NCI-H748 (cell line): Measurements from ENCODE around the gene ILKAP.
A peak's percentile ranks its signal among the peaks of the same experiment; 100 is the strongest.

ENCODE experiments used
- DNase-seq: peaks from one replicate; lab custom pipeline; 2025; ENCODE audit not compliant: unreplicated experiment; lab: John Stamatoyannopoulos, UW

Gene ILKAP, protein sequence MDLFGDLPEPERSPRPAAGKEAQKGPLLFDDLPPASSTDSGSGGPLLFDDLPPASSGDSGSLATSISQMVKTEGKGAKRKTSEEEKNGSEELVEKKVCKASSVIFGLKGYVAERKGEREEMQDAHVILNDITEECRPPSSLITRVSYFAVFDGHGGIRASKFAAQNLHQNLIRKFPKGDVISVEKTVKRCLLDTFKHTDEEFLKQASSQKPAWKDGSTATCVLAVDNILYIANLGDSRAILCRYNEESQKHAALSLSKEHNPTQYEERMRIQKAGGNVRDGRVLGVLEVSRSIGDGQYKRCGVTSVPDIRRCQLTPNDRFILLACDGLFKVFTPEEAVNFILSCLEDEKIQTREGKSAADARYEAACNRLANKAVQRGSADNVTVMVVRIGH

DNA sequence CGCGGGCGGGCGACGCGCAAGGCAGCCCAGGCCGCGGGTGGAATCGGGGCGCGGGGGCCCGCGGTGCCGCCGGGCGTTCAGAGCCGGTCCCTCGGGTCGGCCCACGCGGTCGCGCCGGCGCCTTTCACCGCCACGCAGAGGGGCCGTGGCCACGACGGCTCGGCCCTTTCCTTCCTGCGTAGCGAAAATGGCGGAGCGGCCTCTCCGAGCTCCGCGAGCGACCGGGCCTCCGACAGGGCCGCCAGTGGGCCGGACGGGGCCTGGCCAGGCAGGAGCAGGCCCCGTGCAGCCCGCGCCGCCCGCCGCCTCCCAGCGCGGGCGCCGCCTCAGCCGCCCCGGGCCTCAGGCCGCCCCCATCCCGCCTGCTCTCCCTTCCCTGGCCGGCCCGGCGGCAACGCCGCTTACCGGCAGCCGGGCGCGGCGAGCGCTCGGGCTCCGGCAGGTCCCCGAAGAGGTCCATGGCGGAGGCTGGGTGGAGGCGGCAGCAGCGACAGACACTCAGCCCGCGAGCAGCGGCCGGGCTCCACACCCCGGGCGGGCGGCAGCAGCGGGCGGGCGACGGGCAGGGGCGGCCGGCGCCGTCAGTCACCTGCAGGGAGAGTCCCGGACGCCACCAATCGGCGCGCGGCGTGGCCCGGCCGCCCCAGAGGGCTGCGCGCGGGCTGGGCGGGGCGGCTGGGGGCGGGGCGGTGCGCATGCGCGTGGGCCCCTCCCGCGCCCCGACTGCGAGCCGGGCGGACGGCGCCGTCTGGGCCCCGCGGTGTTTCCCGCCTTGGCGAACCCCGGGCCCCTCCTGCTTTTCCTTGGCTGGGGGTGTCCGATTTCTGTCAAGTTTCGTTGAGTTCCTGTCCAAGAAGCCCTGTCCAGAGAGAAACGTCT lies at the start of gene ILKAP:
TSS of gene ILKAP (minus strand) at position 602 of the 879 bp plus-strand sequence. CDS start at position 460, 142 bp downstream.
- peak; percentile 90 for DNase-seq

DNA sequence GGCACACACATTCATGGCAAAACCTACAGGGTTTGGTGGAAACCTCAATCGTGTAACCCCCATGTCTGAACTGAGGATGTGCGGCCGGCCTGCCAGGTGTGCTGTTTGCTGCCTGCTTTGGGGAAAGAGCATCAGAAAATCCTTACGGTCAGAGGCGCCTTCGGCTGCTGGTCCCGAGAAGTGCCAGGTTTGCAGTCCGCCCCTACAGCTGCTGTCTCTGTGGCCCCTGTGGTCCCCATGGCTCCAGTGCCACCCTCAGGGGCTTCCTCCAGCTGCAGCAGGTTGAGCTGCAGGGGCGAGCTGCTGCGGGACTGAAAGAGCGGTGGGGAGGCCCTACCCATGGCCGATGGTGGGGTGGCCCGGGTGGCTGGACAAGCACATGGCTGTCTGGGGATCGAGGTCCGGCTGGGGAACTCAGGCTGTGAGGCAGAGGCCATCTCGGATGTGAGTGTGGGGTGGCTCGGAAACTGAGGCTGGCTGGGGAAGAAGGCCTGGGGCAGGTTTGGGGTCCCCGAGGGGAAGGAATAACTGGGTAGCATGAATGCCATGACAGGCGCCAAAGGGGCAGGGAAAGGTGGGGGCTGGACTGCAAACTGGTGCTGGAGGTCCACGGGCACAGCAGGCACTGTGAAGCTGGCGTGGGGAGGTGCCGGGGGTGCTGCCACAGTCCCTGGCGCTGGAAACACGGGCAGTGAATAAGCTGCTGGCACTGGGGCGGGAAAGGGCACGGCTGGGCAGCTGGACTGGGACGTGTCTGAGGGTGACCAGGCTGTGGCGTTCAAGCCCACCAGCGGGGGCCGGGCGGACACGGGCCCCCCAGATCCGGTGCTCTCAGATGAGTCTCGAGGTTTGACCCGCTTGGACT lies 49.5 kb upstream of the ILKAP start:
- no peak for DNase-seq

- DNase-seq = no peak
These were observed 48.5 kb upstream of the ILKAP start for GRCh38 chr2:238251986-238252385.

- DNase-seq = no peak
These were observed 47.8 kb upstream of the ILKAP start for GRCh38 chr2:238251331-238251730.

DNA sequence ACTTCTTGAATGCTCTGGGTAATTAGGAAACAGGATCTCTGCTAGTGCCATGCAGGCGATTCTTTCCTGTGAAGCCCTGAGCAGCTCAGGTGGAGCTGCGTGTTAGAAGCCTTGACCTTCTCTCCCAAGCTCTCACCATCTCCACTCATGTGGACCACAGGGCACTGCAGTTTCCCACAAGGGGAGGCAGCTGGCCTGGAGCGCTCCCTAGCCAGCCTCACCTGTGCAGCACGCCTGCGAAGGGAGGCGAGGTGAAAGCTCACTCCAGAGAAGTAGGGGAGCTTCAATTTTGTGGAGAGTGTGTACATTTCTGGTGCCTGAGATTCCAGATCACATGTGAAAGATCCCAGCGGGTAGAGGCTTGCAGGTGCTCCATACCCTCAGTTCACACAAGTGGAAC lies 47.4 kb upstream of the ILKAP start:
- no peak for DNase-seq

- no peak for DNase-seq
These were observed 44.5 kb upstream of the ILKAP start for GRCh38 chr2:238247841-238248453.

DNA sequence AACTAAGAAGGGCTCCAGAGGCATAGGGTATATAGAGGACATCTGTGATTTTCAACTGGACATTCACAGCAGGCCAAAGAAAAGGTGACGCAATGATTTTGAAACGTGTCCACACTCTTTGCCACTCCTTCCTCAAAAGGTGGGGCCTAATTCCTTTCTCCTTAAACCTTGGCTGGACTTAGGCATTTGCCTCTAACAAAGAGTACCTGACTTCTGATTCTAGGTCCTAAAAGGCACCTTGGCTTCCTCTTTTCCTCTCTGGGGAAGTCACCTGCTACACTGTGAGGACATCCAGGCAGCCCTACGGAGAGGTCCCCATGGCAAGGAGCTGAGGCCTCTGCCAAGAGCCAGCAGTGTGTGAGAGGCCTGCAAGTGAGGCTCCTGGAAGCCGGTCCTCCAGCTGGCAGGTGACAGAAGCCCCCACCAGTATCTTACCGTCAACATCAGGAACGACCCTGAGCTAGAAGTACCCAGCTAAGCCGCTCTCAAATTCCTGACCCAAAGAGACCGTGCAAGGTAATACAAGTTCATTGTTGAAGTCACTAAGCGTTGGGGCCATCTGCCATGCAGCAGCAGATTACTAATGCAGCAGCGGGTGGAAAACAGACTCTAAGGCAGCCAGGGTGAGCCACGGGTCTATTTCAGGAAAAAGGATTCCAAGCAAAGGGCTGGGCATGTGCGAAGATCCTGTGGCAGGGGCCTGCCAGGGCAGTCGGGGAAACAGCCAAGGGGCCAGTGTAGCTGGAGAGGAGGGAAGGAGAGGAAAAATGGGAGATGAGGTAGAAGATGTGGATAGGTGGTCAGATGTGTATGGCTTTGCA lies 43.7 kb upstream of the ILKAP start:
- DNase-seq = no peak

DNA sequence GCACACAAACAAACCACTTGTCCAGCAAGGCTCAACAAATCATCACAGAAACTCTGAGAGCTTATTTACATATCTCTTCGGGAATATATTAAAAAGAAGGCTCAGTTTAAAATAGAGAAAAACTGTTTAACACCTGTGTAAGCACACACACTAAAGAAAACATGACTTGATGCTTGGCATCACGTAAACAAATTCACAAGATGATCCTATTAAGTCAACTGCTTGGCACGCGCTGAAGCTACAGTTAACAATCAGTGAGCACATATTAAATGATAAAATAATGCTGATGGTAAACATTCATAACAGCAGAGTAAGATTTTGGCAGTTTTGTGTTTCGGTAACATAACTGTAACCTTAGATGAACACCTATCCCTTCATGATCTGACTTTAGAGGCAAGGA lies 40.7 kb upstream of the ILKAP start:
- no peak for DNase-seq

GRCh38 chr2:238243496-238244076 lies 40.1 kb upstream of the ILKAP start:
- peak; percentile 39 for DNase-seq

DNA sequence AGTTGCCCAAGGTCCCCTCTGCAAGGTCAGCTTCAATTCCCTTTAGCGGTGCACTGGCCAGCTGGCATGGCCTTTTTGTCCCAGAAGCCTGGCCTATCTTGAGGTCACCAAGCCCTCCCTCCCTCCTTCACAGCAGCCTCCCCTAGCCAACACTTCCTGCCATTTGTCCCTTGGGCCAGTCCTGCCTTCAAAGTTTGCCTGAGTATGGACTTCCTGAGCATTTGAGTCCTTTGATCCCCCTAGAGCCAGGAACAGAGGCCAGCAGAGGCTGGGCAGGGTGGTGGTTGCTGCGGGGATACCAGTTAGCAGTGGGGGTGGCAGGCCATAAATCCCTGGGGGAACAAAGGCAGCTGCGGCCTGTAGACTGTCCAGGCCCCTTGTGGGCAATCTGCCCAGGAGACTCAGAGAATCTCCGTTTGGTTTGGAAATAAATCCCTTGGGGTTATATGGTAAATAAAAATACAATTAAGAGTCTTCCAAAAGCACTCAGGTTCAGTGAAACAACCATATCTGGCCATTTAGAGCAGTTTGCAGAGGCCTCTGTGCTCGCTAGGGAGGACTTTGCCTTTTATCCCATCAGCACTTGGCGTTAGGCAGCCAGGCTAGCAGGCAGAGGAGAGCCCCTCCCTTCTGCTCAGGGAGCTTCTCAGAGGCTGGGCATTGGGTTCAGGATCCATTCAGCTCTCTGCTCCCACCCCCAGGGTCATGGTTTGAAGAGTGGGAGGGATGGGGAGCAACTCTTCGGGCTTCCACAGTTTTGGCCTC lies 39.4 kb upstream of the ILKAP start:
- DNase-seq = peak; percentile 74

GRCh38 chr2:238241970-238242369 lies 38.5 kb upstream of the ILKAP start:
- DNase-seq = no peak

- DNase-seq = peak; percentile 98
These were observed 37.5 kb upstream of the ILKAP start for GRCh38 chr2:238240757-238241711.

- DNase-seq = peak; percentile 98
These were observed 36.6 kb upstream of the ILKAP start, which contains the start of gene HES6 for GRCh38 chr2:238239863-238240756. HES6 (minus strand) TSS chr2:238240038; CDS start chr2:238239905, 133 bp downstream.

- no peak for DNase-seq
These were observed 36.0 kb upstream of the ILKAP start for GRCh38 chr2:238239543-238239862.

- DNase-seq = peak; percentile 78
These were observed 35.5 kb upstream of the ILKAP start for GRCh38 chr2:238238766-238239542.

DNA sequence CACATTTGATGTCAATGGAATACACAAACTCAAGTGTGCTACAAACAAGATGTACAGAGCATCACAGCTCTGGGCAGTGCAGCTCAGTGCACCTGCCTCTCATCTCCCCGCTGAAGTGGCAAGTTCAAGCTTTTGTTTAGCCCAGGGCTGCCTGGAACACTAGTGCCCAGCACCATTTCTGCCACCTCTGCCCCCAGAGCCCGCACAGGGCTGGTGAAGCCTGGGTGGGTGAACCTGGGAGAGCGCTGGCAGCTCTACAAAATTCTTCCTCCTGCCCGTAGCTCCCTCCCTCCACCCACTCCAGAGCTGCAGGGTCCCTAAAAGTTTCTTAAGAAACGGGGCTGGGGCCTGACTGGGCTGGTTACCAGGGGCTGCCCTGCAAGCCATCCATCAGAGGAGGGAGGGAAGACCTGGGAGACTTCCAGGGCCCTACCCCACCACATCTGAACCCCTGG lies 34.8 kb upstream of the ILKAP start:
- DNase-seq = peak; percentile 50
